IMR-90 (cell line): ENCODE results near the gene JMJD6. TPM values are rescaled to one million over a fixed set of nuclear protein-coding genes. Genes with fewer than 3 reads are reported as not detected.

Experiments
- ATAC-seq: fragments of 200-7000 bp; cut with Tn5 transposase; 2 replicates; pipeline ENCODE4 v1.9.1; 2020; ENCODE audit warnings: low read depth, mild to moderate bottlenecking, moderate library complexity
- BruUV-seq: library from RNA; stranded (reverse); fragments of 400-500 nt; replicated peaks from 2 replicates; lab custom pipeline; 2021; lab: Mats Ljungman, UMichigan
- CTCF ChIA-PET: fragments of 300-600 bp; formaldehyde crosslinking; extraction: SDS; loops from one replicate; lab custom pipeline; 2021; ENCODE audit warnings: antibody characterized with exemption; lab: Yijun Ruan, JAX
- POLR2A ChIA-PET: fragments of 300-600 bp; sonication (Branson Sonifier 250); formaldehyde crosslinking; loops from one replicate; lab custom pipeline; 2022; ENCODE audit warnings: antibody characterized with exemption; ENCODE audit not compliant: unreplicated experiment; lab: Charles Lee
- DNase-seq: peaks from one replicate; pipeline ENCODE4 v3.0.0; 2013
- H2AFZ ChIP-seq: replicated peaks from 2 replicates; pipeline ENCODE3; 2013; ENCODE audit warnings: low read length, mild to moderate bottlenecking; ENCODE audit not compliant: poor library complexity
- H2AK5ac ChIP-seq: 2 replicates; pipeline ENCODE4 v1.6.1; 2013; ENCODE audit warnings: low read depth, low read length, inconsistent platforms
- H2AK9ac ChIP-seq: replicated peaks from 2 replicates; pipeline ENCODE3; 2013; ENCODE audit warnings: mild to moderate bottlenecking, low read depth, low read length, moderate library complexity; ENCODE audit not compliant: poor library complexity
- H2BK120ac ChIP-seq: 2 replicates; pipeline ENCODE4 v1.6.1; 2013; ENCODE audit warnings: low read depth, low read length, inconsistent platforms
- H2BK15ac ChIP-seq: 3 replicates; pipeline ENCODE4 v1.6.1; 2013; ENCODE audit warnings: low read depth, low read length, inconsistent platforms
- H2BK20ac ChIP-seq: 2 replicates; pipeline ENCODE4 v1.6.1; 2013; ENCODE audit warnings: low read depth, mild to moderate bottlenecking, inconsistent platforms, low read length, moderate library complexity
- H2BK5ac ChIP-seq: 2 replicates; pipeline ENCODE4 v1.6.1; 2013; ENCODE audit warnings: mild to moderate bottlenecking, low read depth, low read length, inconsistent platforms; ENCODE audit not compliant: poor library complexity, severe bottlenecking
- H3K14ac ChIP-seq: replicated peaks from 2 replicates; pipeline ENCODE4 v1.6.1; 2013; ENCODE audit warnings: low read depth, low read length, inconsistent platforms
- H3K18ac ChIP-seq: 2 replicates; pipeline ENCODE4 v1.6.1; 2013; ENCODE audit warnings: low read depth, low read length, control low read depth
- H3K23ac ChIP-seq: 2 replicates; pipeline ENCODE4 v1.6.1; 2013; ENCODE audit warnings: low read depth, low read length, inconsistent platforms
- H3K27ac ChIP-seq: 2 replicates; pipeline ENCODE4 v1.5.1; 2013; ENCODE audit warnings: mild to moderate bottlenecking, control low read depth, low read length; ENCODE audit not compliant: insufficient read depth
- H3K27me3 ChIP-seq: 2 replicates; pipeline ENCODE4 v1.6.1; 2013; ENCODE audit warnings: low read length; ENCODE audit not compliant: control insufficient read depth, insufficient read depth
- H3K36me3 ChIP-seq: 2 replicates; pipeline ENCODE4 v1.6.1; 2013; ENCODE audit warnings: low read length, mixed read lengths; ENCODE audit not compliant: control insufficient read depth, insufficient read depth
- H3K4ac ChIP-seq: 2 replicates; pipeline ENCODE4 v1.6.1; 2013; ENCODE audit warnings: low read depth, low read length, inconsistent platforms
- H3K4me1 ChIP-seq: 2 replicates; pipeline ENCODE4 v1.6.1; 2013; ENCODE audit warnings: low read length, mixed read lengths; ENCODE audit not compliant: control insufficient read depth, insufficient read depth
- H3K4me2 ChIP-seq: 2 replicates; pipeline ENCODE4 v1.6.1; 2013; ENCODE audit warnings: low read depth, mild to moderate bottlenecking, control low read depth, low read length, moderate library complexity
- H3K4me3 ChIP-seq: 2 replicates; pipeline ENCODE4 v1.5.1; 2013; ENCODE audit warnings: low read depth, mild to moderate bottlenecking, control low read depth, low read length, moderate library complexity; ENCODE audit not compliant: insufficient read depth
- H3K56ac ChIP-seq: 2 replicates; pipeline ENCODE4 v1.6.1; 2013; ENCODE audit warnings: low read length, inconsistent platforms; ENCODE audit not compliant: insufficient read depth; ENCODE audit errors: extremely low read depth
- H3K79me1 ChIP-seq, 2 experiments: 2 replicates each; pipeline ENCODE4 v1.6.1; 2013; ENCODE audit warnings: low read length in 2 of 2, inconsistent platforms in 1 of 2, low read depth in 1 of 2
- H3K9ac ChIP-seq: 2 replicates; pipeline ENCODE4 v1.6.1; 2013; ENCODE audit warnings: low read depth, low read length, control low read depth
- H3K9me1 ChIP-seq: 2 replicates; pipeline ENCODE4 v1.6.1; 2013; ENCODE audit warnings: low read length, inconsistent platforms; ENCODE audit not compliant: insufficient read depth
- H3K9me3 ChIP-seq: 2 replicates; pipeline ENCODE4 v1.6.1; 2013; ENCODE audit warnings: low read length; ENCODE audit not compliant: control insufficient read depth, insufficient read depth
- H4K20me1 ChIP-seq: 2 replicates; pipeline ENCODE4 v1.6.1; 2013; ENCODE audit warnings: low read length, inconsistent platforms; ENCODE audit not compliant: insufficient read depth
- H4K5ac ChIP-seq: 2 replicates; pipeline ENCODE4 v1.6.1; 2013; ENCODE audit warnings: mild to moderate bottlenecking, low read depth, low read length, control low read depth
- H4K8ac ChIP-seq, 2 experiments: 2 replicates each; pipeline ENCODE4 v1.6.1; 2013; ENCODE audit warnings: low read depth in 2 of 2, low read length in 2 of 2, control low read depth in 1 of 2, inconsistent platforms in 1 of 2
- H4K91ac ChIP-seq: 2 replicates; pipeline ENCODE4 v1.6.1; 2013; ENCODE audit warnings: low read depth, low read length, inconsistent platforms; ENCODE audit not compliant: insufficient read depth
- MAZ ChIP-seq: IDR thresholded peaks from 2 replicates; pipeline ENCODE4 v1.6.1; 2012; ENCODE audit warnings: low read depth, mild to moderate bottlenecking, low read length, improper control_type of control experiment, moderate library complexity, borderline replicate concordance
- SMC3 ChIP-seq: fragments of 150-350 bp; IDR thresholded peaks from 2 replicates; pipeline ENCODE4 v1.6.1; 2016; ENCODE audit warnings: low read depth, mild to moderate bottlenecking, antibody characterized with exemption, low read length, moderate library complexity
- WGBS, 2 experiments: methylation state at CpG; one replicate each; pipeline versions ENCODE4 v1.1.5 to v1.1.7; 2013; ENCODE audit warnings: missing lambda C conversion rate in 2 of 2; ENCODE audit not compliant: insufficient read length in 1 of 2; ENCODE audit errors: extremely low coverage in 2 of 2; 5-methylcytosine and 5-hydroxymethylcytosine counted together
- dilution Hi-C: fragments of 300-500 bp; cut with HindIII; formaldehyde crosslinking; loops from one replicate; pipeline ENCODE4 v1.14.3; 2018; ENCODE audit warnings: low sequenced_read_pairs; ENCODE audit not compliant: unreplicated experiment
- in situ Hi-C: fragments of 300-500 bp; cut with MboI; formaldehyde crosslinking; loops from 3 replicates; pipeline ENCODE4 v1.14.3; 2019; ENCODE audit warnings: low sequenced_read_pairs, inconsistent platforms, mixed read lengths
- intact Hi-C: fragments of 100-400 bp; cut with micrococcal nuclease; formaldehyde crosslinking; loops from 2 replicates; pipeline ENCODE4 v1.10.0; 2022
- polyA plus RNA-seq, 3 experiments: library from polyadenylated mRNA; depleted of rRNA; stranded (reverse); fragments of >200 nt; gene quantifications; 2 replicates each; pipeline ENCODE4 v1.2.3, GENCODE V29; 2012; ENCODE audit warnings: low replicate concordance in 1 of 3
- total RNA-seq: library from RNA; depleted of rRNA; stranded (reverse); fragments of >200 nt; gene quantifications from 2 replicates; pipeline ENCODE4 v1.2.3, GENCODE V29; 2012
- TF ChIP-seq, protein P1 (sequence below): conservative IDR thresholded peaks from 2 replicates; pipeline ENCODE4 v1.5.1; 2012; ENCODE audit warnings: mild to moderate bottlenecking, low read depth, low read length, improper control_type of control experiment

JMJD6 gene
- total and polyA plus RNA-seq, 2 of the 4 experiments (the other 2 are of a cell fraction): 24.4 to 33.7 TPM

DNA sequence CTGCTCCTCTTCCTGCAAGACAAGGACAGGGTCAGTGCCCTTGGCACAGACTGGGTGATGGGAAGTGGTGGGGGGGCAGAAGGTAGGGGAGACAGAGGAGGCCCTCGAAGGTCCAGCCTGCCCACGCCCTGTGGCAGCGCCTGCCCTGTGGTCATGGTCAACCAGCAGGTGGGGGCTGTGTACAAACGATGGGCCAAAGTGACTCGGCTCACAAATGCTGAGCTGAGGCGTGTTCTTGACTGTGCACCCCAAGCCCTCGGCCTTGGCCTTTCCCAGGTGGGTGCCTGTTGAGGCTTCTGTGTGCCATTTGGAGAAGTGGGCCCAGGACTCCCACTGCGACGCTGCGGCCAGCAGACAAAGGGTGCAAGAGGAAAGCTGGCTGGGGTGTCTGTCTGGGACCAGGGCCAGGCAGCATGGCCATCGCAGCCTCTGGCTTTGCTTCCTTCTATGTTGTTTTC, 38.2 kb downstream of the JMJD6 start:
- ATAC-seq: peak; percentile 23
- TF ChIP-seq MAZ (peak; percentile 39; the same call in 1 of the 2 replicates), SMC3 (no peak)
- TF ChIP-seq, protein P1, sequence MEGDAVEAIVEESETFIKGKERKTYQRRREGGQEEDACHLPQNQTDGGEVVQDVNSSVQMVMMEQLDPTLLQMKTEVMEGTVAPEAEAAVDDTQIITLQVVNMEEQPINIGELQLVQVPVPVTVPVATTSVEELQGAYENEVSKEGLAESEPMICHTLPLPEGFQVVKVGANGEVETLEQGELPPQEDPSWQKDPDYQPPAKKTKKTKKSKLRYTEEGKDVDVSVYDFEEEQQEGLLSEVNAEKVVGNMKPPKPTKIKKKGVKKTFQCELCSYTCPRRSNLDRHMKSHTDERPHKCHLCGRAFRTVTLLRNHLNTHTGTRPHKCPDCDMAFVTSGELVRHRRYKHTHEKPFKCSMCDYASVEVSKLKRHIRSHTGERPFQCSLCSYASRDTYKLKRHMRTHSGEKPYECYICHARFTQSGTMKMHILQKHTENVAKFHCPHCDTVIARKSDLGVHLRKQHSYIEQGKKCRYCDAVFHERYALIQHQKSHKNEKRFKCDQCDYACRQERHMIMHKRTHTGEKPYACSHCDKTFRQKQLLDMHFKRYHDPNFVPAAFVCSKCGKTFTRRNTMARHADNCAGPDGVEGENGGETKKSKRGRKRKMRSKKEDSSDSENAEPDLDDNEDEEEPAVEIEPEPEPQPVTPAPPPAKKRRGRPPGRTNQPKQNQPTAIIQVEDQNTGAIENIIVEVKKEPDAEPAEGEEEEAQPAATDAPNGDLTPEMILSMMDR: peak; percentile 14; the same call in 1 of the 2 replicates
- H2BK15ac ChIP-seq: peak overlapping the region; percentile 89; the same call in 2 of the 3 replicates
- H2AK5ac ChIP-seq: peak overlapping the region; percentile 91
- peaks cover 21% of the 10 kb centered on the region for H3K4me1 ChIP-seq
- H3K9me1 ChIP-seq: peaks cover 28% of the 10 kb centered on the region
- peaks cover 33% of the 10 kb centered on the region for H3K36me3 ChIP-seq
- H3K9me3 ChIP-seq: no peaks in the 10 kb centered on the region
- H3K4me2 ChIP-seq: peak overlapping the region; percentile 60
- peak overlapping the region; percentile 66 for H2BK20ac ChIP-seq
- intact Hi-C loops: loop anchor here (1.0 to 10.0 kb wide), 2 partner anchors 21 to 1917 kb away; no protein-coding TSS in a partner anchor
- H2BK5ac ChIP-seq: peak overlapping the region; percentile 93
- peak overlapping the region; percentile 69 for H4K5ac ChIP-seq
- peak overlapping the region; percentile 46 for H2AFZ ChIP-seq
- peak overlapping the region; percentile 47 to 75; a peak in 3 of 4 replicates for H4K8ac ChIP-seq
- H2BK120ac ChIP-seq: peak overlapping the region; percentile 86
- no TSS peak for BruUV-seq
- peak overlapping the region; percentile 89 for H3K4ac ChIP-seq
- ChIA-PET CTCF (interaction anchor here (0.6 to 1.2 kb wide), 2 partner anchors 26 to 47 kb away, joined by 3 to 5 read pairs; no protein-coding TSS in a partner anchor), POLR2A (interaction anchor here (0.6 to 0.7 kb wide), 2 partner anchors 33 to 152 kb away, joined by 3 read pairs; no protein-coding TSS in a partner anchor)
- H3K79me1 ChIP-seq: peaks cover 21 to 77% of the 10 kb centered on the region in 2 experiments; a peak in 3 of 4 replicates
- peak overlapping the region; percentile 28; the same call in 1 of the 2 replicates for H3K56ac ChIP-seq
- H3K27ac ChIP-seq: peak overlapping the region; percentile 75
- H3K4me3 ChIP-seq: no peak overlapping the region
- peak overlapping the region; percentile 76 for H3K14ac ChIP-seq
- peak overlapping the region; percentile 87 for H4K91ac ChIP-seq
- 66% methylated on average over 6 of the region's 11 CpGs; no CpG with 5 or more reads in 1 of the 2 experiments for WGBS, 2 experiments
- peak overlapping the region; percentile 96 for H2AK9ac ChIP-seq
- no peaks in the 10 kb centered on the region for H3K27me3 ChIP-seq
- peak overlapping the region; percentile 49; the same call in 1 of the 2 replicates for H3K23ac ChIP-seq
- H3K9ac ChIP-seq: peak overlapping the region; percentile 1; the same call in 1 of the 2 replicates
- peak overlapping the region; percentile 80 for H3K18ac ChIP-seq
- in situ Hi-C loops: no loop called here
- no peak for DNase-seq
- peaks cover 34% of the 10 kb centered on the region; the same call in 1 of the 2 replicates for H4K20me1 ChIP-seq
- dilution Hi-C loops: no loop called here
